ENCODE measurements around the gene ARIH2.

DNA sequence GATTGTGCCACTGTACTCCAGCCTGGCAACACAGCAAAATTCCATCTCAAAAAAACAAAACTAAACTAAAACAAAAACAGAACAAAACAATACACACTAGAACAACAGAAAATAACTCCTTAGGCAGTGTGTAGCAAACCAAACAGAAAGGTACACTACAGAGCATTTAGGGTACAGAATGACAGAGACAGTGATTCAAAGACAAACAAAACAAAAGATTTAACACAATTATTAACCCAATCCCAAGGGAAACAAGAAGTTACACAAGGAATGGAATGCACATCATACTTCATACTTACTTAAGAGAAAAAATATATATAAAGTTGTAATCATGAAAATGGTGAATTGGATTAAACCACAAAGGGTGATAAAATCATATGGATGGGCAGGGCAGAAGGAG is 32.9 kb upstream of the ARIH2 start:
- TF ChIP-seq, protein P1, sequence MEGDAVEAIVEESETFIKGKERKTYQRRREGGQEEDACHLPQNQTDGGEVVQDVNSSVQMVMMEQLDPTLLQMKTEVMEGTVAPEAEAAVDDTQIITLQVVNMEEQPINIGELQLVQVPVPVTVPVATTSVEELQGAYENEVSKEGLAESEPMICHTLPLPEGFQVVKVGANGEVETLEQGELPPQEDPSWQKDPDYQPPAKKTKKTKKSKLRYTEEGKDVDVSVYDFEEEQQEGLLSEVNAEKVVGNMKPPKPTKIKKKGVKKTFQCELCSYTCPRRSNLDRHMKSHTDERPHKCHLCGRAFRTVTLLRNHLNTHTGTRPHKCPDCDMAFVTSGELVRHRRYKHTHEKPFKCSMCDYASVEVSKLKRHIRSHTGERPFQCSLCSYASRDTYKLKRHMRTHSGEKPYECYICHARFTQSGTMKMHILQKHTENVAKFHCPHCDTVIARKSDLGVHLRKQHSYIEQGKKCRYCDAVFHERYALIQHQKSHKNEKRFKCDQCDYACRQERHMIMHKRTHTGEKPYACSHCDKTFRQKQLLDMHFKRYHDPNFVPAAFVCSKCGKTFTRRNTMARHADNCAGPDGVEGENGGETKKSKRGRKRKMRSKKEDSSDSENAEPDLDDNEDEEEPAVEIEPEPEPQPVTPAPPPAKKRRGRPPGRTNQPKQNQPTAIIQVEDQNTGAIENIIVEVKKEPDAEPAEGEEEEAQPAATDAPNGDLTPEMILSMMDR (IDR thresholded peaks at IDR 0.05), result no peak
- no peak for TF ChIP-seq POLR2A (IDR thresholded peaks at IDR 0.05)
